Measurements from ENCODE around the gene SYTL2.

The SYTL2 gene

GRCh38 chr11:85826116-85826855, 15.3 kb upstream of the SYTL2 start:
- in situ Hi-C loops (cut with MboI; ENCODE audit: low sequenced_read_pairs), result no loop called here

GRCh38 chr11:85825616-85826015, 14.7 kb upstream of the SYTL2 start:
- in situ Hi-C loops (cut with MboI; ENCODE audit: low sequenced_read_pairs), result no loop called here

GRCh38 chr11:85823816-85824215, 12.9 kb upstream of the SYTL2 start:
- in situ Hi-C loops (cut with MboI; ENCODE audit: low sequenced_read_pairs), result no loop called here

GRCh38 chr11:85822814-85823213, 11.9 kb upstream of the SYTL2 start:
- in situ Hi-C loops (cut with MboI; ENCODE audit: low sequenced_read_pairs), result no loop called here

GRCh38 chr11:85821636-85822035, 10.7 kb upstream of the SYTL2 start:
- in situ Hi-C loops (cut with MboI; ENCODE audit: low sequenced_read_pairs), result no loop called here

GRCh38 chr11:85819441-85819840, 8.5 kb upstream of the SYTL2 start:
- in situ Hi-C loops (cut with MboI; ENCODE audit: low sequenced_read_pairs), result no loop called here

GRCh38 chr11:85815186-85815931, 4.4 kb upstream of the SYTL2 start:
- in situ Hi-C loops (cut with MboI; ENCODE audit: low sequenced_read_pairs), result no loop called here

- in situ Hi-C loops (cut with MboI; ENCODE audit: low sequenced_read_pairs), result no loop called here
These were observed 2.8 kb upstream of the SYTL2 start for GRCh38 chr11:85813721-85814120.

GRCh38 chr11:85811624-85812023, 683 bp upstream of the SYTL2 start:
- in situ Hi-C loops (cut with MboI; ENCODE audit: low sequenced_read_pairs), result no loop called here

- in situ Hi-C loops (cut with MboI; ENCODE audit: low sequenced_read_pairs), result no loop called here
These were observed 445 bp downstream of the SYTL2 start for GRCh38 chr11:85810521-85810870.

- in situ Hi-C loops (cut with MboI; ENCODE audit: low sequenced_read_pairs), result no loop called here
These were observed 1.1 kb downstream of the SYTL2 start for GRCh38 chr11:85809863-85810262.

- in situ Hi-C loops (cut with MboI; ENCODE audit: low sequenced_read_pairs), result no loop called here
These were observed 1.8 kb downstream of the SYTL2 start for GRCh38 chr11:85809191-85809590.

- in situ Hi-C loops (cut with MboI; ENCODE audit: low sequenced_read_pairs), result no loop called here
These were observed 4.1 kb downstream of the SYTL2 start for GRCh38 chr11:85806876-85807275.

GRCh38 chr11:85806016-85806415, 4.9 kb downstream of the SYTL2 start:
- in situ Hi-C loops (cut with MboI; ENCODE audit: low sequenced_read_pairs), result no loop called here

GRCh38 chr11:85805387-85805786, 5.6 kb downstream of the SYTL2 start:
- in situ Hi-C loops (cut with MboI; ENCODE audit: low sequenced_read_pairs), result no loop called here

- in situ Hi-C loops (cut with MboI; ENCODE audit: low sequenced_read_pairs), result no loop called here
These were observed 7.0 kb downstream of the SYTL2 start for GRCh38 chr11:85803920-85804319.

- in situ Hi-C loops (cut with MboI; ENCODE audit: low sequenced_read_pairs), result no loop called here
These were observed 7.6 kb downstream of the SYTL2 start for GRCh38 chr11:85803303-85803702.

- in situ Hi-C loops (cut with MboI; ENCODE audit: low sequenced_read_pairs), result no loop called here
These were observed 9.4 kb downstream of the SYTL2 start for GRCh38 chr11:85801527-85801926.

GRCh38 chr11:85800595-85801342, 10.2 kb downstream of the SYTL2 start:
- in situ Hi-C loops (cut with MboI; ENCODE audit: low sequenced_read_pairs), result no loop called here

GRCh38 chr11:85799142-85799541, 11.8 kb downstream of the SYTL2 start:
- in situ Hi-C loops (cut with MboI; ENCODE audit: low sequenced_read_pairs), result no loop called here

- in situ Hi-C loops (cut with MboI; ENCODE audit: low sequenced_read_pairs), result no loop called here
These were observed 12.6 kb downstream of the SYTL2 start for GRCh38 chr11:85798361-85798760.
